Measurements from ENCODE around the gene SPACA7.
"Not testable (repeated sequence)": the region's sequence is repeated elsewhere in the genome, so short reads cannot be mapped to it uniquely, and the experiment has no call there.

The SPACA7 gene

GRCh38 chr13:112432734-112433133 is 56.6 kb downstream of the SPACA7 start:
- not testable (repeated sequence) for DNase-seq

- not testable (repeated sequence) for DNase-seq
These were observed 57.4 kb downstream of the SPACA7 start for GRCh38 chr13:112433517-112433916.

DNA sequence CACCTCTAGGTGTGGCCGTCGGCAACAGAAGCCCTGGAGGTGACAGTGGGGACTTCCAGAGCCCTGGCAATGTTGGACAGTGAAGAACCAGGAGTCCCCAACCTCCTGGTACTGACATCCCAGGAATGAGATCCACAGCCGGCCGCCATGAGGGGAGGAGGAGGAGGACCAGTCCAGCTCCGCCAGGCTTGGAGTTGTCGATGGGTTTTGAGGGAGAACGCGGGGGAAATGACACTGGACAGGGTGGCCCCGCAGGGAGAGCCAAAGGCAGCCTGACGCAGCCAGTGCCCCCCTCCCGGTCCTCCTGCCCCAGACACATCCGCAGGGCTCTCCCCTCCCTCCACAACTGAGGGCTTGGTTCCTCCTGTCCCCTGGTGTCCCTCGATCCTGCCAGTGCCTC is 57.9 kb downstream of the SPACA7 start:
- no peak for DNase-seq

DNA sequence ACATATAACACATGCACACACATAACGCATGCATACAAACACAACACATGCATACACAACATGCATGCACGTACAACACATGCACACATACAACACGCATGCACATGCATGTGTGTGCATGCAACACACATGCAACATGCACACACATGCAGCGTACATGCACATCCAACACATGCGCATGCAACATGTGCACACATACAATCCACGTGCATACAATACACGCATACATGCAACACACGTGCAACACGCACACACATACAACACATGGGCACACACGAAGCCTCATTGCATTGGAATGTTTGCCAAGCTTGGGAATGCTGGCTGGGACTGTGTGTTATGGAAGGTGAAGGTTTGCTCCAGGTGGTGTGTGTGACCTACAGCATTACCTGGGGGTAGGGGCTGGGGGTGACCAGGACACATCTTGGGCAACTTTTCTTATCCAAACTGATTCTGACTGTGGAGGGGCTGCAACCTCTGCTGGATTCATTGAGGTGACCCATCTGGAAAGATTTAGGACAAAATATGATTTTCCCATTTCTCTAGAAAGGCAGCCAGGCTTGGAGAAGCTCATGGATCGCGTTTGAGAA is 58.9 kb downstream of the SPACA7 start:
- DNase-seq, result no peak

DNA sequence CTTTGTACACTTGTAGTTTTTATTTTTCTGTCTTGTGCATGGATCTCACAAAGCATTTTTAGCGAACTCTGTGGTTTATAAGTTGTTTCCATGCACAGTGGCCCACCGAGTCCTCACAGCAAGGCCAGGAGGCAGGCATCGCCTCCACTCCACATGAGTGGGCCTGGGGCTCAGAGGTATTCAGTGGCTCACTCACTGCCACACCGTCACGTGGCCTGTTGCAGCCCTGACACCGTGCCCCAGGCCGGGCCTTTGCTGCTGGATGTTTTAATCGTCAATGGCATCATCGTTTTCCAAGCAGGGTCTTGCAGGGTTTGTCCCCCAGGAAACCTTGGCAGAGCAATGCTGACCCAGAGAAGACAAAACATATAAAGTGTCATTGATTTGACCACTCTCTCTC is 59.8 kb downstream of the SPACA7 start:
- DNase-seq, result no peak

DNA sequence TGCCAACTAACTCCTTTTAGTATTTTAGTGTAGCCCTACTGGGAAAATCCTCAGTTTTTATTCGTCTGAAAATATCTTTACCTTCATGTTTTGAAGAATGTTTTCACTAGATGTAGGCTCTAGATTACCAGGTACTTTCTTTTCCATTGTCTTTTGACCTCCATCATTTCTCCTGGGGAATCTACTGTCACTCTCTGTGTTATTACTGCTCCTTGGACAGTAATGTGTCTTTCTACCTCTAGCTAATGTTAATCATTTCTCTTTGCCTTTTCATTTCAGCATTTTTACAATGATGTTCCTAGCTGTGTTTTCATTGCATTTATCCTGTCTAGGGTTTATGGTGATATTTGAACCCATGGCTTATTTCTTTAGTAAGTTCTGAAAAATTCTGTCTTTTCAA is 61.9 kb downstream of the SPACA7 start:
- DNase-seq, result no peak

DNA sequence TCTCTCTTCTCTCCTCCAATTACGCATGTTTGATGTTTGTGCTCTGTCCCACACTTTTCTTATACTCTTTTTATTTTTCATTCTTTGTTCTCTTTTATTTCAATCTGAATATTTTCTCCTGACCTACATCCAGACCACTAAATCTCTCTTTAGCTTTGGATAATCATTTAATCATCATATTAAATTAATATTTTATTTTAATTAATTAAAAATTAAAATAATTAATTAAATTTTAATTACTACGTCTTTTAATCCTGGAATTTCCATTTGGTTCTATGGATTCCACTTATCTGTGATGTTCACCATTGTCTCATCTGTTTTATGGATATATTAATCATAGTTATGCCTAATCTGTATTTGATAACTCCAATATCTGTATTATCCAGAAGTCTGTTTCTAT is 62.4 kb downstream of the SPACA7 start:
- no peak for DNase-seq

- no peak for DNase-seq
These were observed 65.1 kb downstream of the SPACA7 start for GRCh38 chr13:112441226-112441625.

DNA sequence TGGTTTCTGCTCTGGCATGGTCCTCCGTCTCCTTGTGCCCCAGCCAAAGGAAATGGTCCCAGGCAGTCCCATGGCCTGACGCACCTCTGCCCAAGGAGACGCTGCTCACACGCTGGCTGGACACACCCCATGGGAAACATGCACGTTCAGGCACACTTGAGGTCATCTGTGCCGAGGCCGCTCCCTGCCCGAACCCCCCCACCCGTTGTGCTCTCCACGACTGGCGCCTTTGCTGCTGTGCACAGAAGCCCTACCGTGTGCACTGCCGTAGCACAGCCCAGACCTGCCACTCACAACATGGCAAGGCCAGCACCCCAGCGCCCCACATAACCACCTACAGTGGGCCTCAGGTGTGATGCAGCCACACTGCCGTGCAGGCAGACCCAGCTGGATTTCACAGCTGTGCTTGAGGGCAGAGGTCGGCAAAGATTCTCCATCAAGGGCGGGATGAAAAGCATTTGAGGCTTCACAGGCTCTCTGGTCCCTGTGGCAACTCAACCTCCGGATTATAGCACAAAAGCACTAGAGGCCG is 65.7 kb downstream of the SPACA7 start:
- no peak for DNase-seq

DNA sequence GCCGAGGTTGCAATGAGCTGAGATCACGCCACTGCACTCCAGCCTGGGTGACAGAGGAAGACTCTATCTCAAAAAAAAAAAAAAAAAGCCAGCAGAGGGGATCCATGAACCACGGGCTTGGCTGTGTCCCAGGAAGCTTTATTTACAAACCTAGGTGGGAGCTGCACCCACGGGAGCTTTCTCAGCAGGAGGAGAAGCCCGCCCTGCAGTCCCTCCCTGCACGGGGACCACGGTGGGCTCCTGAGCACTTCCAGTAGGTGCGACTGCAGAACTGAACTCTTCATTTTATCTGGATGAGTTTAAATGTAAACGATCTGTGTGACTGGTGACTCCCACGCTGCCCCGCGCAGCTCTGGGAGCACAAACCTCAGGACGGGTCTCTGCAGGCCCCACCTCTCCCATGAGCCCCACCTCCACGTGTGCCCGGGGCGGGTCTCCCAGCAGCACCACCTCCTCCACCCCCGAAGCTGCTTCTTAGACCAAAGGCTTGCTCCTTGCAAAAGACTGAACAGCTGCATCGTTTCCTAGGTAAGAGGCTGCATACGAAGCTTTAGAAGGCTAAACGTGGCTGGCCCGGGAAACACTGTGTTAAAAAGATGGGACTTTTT is 66.4 kb downstream of the SPACA7 start:
- DNase-seq, result no peak

- no peak for DNase-seq
These were observed 67.2 kb downstream of the SPACA7 start for GRCh38 chr13:112443191-112443994.

- peak; percentile 21 for DNase-seq
These were observed 67.8 kb downstream of the SPACA7 start for GRCh38 chr13:112443995-112444311.

GRCh38 chr13:112444416-112445399 is 68.6 kb downstream of the SPACA7 start:
- DNase-seq, result no peak

DNA sequence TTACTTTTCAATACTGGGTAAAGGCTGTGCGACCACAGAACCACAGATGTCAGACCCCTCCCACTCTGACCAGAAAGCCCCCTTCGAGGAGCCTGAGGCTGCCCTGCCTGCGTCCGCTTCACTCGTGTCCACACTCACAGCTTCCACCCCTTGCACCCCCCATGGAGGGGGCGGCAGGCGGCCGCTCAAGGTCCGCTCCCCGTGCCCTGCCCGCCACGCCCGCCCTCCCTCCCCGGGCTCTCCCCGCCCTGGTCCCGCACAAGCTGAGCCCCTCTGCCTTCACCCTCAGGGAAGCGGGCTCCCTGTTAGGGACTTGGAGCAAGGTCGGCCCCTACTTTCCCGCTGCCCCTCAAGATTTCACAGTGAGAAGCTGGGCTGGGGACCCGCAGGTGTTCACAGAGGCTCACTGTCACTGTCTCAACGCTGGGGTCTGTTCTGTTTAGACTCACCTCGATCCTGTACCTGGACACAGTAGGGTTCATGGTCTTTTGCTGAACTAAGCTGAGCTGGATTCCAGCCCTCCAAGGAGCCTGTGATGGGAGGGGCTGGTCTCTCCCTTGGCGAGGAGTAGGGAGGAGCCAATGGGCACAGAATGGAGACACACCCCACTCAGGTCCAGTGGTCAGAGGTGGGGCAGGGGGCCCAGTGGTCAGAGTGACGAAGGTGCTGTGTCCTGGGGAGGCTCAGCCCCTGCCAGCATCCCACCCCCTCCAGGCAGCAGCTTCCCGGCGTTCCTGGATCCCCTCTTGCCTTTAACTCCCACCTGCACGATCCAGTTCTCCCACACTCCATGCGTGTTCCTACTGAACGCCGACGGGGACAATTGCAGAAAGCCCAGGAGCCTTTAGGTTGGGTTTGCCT is 69.5 kb downstream of the SPACA7 start:
- DNase-seq, result no peak

DNA sequence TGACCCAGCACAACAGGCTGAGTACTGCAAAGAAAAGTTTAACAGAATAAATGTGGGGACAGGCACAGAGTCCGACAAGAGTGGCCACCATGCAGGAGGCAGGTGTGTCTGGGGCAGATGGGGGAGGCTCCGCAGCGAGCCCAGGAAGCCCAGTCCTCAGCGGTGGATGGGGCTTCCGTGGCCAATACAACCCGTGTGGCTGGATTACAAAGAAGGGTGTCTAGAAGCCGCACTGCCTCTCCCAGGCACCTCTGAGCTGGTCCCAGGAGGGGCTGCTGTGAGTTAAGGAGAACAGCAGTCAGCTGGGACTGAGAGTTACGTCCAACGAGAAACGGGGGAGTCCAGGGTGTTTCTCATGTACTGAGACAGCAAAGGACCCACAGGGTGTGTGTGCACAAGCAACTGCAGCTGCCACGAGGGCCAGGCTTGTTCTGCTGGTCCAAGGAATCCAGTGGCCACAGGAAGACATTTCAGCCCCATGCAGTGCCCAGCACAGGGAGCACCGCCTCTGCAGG is 70.2 kb downstream of the SPACA7 start:
- no peak for DNase-seq

GRCh38 chr13:112446867-112447266 is 70.7 kb downstream of the SPACA7 start:
- DNase-seq, result no peak

- no peak for DNase-seq
These were observed 71.2 kb downstream of the SPACA7 start for GRCh38 chr13:112447306-112447705.

DNA sequence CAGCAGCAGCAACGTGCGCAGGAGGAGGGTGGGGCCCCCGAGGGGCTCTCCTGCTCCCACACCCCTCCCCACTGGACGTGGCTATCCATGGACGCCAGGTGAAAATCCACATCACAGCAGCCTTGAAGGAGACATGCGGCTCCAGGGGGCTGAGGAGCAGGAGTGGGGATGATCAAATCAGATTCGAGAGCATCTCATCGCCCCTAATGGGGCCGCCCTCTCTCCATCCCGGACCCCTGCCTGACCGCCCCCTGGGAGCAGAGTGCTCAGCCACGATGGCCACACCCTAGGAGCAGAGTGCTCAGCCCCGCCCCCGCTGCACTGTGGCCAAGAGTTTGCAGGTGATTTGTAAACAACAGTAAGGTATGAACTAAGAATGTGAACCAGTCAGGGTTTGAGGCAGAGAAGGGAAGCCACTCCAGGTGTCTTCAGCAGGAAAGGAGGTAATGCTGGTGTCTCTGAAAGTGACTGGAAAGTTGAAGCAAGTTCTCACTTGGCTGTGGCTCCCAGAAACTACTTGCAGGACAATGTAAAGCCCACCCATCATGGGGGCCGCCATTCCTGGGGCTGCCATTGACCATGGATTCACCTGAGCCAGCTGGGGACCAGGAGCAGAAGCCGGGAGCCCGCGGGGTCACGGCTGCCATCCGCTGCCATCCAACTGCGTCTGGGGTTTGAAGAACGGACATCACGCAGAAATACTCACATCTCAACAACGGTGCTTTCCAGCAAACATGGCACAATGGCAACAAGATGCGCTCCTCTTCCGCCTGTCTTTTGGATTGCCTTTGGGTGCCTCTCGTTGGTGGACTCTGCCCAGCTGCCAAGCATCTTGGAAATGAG is 71.8 kb downstream of the SPACA7 start:
- no peak for DNase-seq

DNA sequence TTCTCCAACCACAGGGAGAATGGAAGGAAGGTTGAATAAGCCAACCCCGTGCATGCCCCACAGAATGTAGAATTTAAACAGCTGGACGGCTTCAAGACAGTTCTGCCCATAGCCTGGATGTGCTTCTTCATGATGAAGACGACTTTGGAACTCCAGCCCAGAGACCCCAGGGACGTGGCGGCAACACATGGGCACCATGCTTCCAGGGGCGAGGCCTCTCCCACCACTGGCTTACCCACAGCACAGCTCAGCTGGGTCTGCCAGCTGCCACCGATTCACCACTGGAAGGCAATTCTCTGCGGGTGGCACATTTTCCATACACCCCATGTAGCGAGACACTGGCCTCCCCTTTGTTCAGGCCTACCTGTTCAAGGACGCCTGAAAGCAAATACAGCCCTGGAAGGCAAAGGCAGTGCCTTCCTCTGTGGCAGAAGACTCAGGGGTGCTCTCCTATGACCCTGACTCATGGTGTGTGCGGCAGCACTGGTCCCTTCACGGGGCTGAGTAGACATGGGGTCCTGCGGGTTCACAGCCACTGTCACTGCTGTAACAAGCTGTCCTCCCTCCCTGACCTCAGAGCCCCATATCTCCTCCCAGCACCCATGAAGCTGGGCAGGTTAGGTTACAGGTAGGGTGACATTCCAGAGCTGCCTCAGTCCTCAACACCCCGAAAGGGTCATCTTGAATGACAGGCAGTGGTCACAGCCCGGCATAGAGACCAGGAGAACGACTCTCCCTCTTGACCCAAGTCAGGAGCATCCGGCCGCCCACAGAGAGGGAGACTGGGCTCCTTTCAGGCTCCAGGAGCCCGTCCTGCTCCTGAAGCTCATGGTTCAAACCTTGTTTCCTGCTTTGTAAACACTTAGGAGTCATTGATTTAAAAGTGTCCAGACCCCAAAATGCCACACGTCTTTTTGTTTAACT is 72.7 kb downstream of the SPACA7 start:
- no peak for DNase-seq

- DNase-seq, result no peak
These were observed 73.4 kb downstream of the SPACA7 start for GRCh38 chr13:112449545-112449930.
